GM18508 (cell line): Measurements from ENCODE around the gene TACR1.
"Not testable (repeated sequence)": the region's sequence is repeated elsewhere in the genome, so short reads cannot be mapped to it uniquely, and the experiment has no call there.

ENCODE experiments used
- ATAC-seq: cut with Tn5 transposase; IDR thresholded peaks from one replicate; pipeline ENCODE4 v1.9.1; 2021; ENCODE audit warnings: moderate number of reproducible peaks; ENCODE audit not compliant: insufficient read depth, unreplicated experiment

Gene TACR1

DNA sequence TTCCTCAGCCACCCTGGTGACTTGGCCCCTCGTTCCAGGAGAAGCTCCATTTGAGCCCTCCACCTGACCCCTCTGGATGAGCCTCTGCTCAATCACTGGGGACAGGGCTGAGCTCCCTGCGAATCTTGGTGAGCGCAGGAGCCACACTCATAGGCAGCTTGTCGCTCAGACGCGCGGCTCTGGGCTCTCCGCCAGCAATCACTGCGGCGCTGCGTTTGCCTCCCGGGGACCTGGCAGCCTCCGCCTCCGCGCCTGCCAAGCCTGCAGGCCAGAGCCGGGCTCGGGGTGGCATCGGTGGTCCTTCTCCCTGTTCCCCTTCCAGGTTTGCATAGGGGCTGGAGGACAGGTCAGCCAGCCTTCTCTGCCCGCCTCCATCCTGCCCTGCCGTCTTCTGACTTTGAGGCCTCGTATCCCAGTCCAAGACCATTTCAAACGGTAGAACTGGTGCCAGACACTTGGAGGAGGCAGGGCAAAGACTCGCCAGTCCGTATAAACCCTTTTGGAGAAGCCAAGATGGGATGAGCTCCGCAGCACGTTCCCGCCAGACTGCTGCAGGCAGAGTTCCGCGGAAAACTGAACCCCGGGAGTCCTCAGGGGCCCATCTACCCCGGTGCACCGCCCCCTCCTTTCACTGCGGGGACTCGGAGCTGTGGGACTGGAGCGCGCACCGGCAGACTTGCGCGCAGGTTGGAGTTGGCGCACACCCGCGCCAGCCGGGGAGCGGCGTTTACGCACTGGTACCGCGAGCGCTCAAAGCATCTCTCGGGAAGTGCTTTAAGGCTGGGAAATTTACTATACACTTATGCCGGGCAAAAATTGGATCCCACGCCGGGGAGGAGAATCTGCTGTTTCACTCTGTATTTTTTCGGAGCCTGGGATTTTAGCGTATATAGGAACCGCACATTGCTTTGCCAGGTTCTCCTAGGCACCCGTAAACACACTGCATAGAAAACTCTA lies 1.1 kb upstream of the TACR1 start:
- no peak for ATAC-seq

DNA sequence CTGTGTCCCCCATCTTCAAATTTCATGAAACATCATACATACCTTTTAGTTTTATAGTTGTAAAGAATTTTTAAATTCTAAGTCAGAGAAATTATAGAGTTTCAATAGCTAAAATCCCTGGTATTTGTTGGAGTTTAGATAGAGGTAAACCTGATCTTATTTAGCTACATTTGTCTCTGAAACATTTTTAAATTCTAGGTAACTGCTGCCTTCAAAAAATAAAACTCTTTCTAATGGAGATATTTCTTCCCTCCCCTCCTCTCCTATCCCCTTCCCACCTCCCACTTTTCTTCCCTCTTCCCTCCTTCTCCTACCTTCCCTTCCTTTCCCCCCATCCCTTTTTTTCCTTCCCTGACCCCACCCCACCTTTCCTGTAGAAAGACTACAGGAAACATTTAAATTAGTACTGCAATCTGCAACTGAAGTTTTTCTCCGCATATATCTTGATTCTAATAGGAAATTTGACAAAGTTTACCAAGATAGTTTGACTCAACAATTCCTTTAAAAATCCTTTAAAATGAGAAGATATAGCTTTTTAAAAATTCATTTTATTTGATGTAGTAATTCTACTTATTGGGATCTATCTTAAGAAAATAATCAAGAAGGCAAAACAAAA lies 4.1 kb downstream of the TACR1 start:
- no peak for ATAC-seq

DNA sequence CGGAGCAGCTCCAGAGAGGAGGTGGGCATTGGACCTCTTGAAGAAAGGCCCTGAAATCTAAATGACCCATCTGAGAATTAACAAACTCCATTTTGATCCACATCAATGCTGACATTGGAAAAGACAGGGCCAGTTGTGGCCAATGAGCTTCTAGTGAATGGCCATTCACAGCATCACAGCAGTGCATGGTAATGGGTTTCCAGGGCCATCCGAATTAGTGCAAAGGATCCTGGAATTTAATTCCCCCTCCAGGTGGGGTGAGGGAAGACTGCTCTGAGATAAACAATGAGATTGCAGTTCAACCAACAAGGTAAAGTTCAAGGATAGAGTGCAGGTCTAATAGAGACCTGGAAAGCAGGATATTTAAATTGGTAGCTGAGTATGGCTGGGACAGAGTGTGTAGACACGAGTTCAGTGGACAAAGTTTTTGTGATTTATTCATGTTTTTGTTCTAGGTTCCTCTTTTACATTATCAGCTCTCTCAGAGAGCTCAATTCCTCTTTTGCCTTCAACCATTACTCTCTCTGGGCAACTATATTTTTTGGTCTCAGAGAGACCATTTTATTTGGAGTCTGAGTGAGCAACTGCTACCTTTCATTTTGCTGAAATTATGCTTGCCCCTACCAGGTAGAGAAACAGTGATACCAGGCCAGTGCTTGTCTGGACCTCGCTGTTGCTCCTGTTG lies 5.0 kb downstream of the TACR1 start:
- no peak for ATAC-seq

DNA sequence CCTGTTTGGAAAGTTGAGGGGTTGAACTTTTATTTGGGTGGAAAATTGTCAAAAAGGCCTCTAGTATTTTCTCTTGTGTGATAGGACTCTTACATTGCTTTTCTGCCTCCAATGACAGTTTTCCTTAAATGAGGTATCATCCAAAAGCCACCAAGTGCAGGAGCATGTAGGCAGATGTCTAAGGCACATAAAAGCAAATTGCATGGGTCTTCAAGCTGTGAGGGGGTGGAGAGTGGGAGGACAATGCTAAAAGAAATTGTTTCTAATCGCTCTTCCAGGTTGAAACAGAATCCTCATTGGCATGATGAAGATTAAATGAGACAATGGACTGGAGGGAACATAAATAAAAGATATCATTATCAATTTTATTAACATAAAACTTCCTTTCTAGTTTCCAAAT lies 6.8 kb downstream of the TACR1 start:
- ATAC-seq = no peak

DNA sequence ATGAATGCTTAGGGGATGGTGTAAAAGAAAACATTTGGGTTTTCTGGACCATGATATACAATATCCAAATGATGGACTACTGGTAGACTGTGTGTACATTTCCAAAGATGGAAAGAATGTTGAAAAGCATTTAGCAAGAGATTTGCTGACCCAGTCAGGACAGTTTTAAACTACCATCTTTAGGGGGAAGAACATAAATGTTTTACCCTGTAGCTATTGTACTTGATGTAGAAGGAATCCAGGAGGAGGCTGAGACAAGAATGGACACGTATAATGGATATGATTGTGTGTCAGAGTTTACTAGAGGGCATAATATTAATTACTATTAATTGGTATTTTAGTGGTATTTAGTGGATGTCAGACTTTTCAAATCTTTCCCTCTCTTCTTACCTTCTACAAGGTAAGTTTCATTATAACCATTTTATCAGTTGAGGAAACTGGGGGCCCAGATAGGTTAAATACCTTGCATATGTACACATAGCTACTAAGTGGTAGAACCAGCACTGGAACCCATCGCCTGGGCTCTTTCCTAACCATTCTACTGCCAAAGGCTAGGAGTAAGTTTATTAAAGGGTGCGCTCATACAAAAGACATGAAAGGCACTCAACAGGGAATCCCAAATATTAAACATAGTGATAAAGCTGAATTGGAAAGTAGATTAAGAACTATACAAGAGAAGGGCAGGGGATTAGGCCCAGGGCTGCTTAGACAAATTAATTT lies 8.9 kb downstream of the TACR1 start:
- ATAC-seq = no peak

DNA sequence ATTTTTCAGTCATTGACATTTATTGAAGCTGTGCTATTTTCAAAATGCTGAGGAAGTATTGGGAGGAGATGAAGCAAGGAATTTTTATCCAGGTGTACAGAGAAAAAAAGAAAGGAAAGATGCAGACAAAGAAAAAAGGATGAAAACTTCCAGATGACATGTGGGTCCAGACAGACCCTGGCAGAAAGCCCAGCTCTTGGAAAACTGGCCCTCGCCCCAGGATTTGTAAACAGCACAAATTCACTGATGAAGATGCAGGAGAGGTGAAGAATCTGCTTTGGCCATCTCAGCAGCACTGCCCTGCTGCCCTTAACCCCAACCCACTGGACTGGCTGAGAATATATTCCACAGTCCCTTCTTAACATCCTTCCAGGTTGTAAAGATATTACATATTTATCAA lies 12.5 kb downstream of the TACR1 start:
- ATAC-seq = no peak

DNA sequence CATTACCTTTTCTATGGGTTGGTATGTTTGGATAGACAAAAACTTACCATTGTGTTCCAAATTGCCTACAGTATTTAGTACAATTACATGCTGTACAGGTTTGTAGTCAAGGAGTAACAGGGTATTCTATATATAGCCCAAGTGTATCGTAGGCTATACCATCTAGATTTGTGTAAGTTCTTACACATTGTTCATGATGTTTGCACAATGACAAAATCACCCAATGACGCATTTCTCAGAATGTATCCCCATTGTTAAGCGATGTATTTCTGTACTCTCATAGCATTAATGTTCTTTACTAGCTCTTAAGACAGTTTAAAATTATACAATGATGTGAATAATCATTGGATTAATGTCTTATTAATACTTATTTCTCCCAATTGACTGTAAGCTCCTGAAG lies 16.7 kb downstream of the TACR1 start:
- no peak for ATAC-seq

DNA sequence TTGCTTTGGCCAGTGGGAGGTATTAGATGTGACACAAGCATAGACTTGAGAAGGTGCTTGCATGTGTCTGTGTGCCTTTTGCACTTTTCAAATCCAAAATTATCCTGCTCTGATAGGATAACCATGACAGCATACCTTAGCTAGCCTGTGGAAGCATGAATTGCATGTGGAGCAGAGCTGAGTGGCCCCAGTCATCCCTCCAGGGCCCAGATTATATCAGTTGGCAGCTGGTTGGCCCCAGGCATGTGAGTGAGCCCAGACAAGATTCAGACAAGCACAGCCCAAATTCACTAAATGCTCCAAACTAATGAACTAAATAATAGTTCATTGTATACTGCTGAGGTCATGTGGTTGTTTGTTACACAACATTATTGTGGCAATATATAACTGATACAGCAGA lies 18.8 kb downstream of the TACR1 start:
- no peak for ATAC-seq

DNA sequence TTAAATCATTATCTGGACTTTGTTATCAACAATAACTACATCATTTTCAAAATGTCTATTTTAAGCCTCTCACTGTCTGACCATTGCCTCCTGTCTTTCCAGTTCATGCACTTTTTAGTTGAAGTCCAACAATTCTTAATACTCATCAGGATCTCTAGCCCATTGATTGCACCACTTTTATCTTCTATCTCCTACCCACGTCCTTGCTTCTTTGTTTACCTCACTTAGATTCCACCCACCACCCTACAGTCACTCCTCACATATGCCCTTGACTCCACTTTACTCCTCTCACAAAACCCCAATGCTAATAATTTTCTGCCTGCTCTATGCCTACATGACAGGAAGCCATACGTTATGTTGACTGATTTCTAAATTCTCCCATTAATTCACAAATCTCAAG lies 21.9 kb downstream of the TACR1 start:
- ATAC-seq = no peak

DNA sequence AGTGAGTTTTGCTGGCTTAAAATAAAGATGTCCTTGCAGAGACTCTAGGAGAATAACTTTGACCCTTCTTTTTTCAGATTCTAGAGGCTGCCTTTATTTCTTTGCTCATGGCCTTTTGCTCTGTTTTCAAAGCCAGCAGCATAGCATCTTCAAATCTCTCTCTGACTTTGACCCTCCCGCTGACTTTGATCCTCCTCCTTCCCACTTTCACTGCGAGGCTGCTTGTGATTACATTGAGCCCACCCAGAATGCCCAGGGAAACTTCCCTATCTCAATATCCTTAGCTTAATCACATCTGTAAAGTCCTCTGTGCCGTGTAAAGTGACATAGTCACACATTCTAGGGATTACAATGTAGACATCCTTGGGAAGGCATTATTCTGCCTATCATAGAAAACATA lies 23.9 kb downstream of the TACR1 start:
- no peak for ATAC-seq

DNA sequence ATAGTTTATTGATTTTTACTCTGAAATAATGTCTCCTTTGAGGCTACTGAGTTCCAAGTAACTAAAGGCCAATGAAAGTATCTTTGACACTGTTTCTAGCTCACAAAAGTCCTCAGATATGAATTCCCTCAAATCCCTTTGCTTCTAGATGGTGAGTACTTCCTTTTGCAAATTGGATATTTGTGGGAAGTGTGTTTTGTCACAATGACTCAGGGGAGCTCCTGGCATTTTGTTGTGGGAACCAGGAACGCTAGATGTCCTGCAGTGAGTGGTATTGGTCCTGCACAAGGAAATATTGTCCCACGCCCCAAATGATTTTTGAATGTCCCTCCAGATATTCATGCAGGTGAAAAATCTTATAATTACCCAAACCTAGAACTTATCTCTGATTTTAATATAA lies 24.3 kb downstream of the TACR1 start:
- ATAC-seq = no peak

DNA sequence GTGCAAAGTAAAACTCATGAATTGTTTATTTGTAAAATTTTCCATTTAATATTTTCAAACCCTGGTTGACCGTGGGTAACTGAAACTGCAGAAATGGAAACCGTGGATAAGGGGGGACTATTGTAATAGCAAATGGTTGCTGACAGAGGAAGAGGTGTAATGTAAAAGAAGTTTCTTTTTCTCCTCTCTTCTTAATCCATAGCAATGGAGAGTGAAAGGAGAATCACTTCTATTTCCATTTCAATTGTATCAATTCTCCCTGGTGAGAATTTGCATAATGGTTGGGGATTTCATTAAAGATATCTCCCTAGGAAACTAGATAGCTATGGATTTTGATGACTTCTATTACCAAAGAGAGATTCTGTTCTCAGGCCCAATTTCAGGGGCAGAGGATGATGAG lies 24.8 kb downstream of the TACR1 start:
- no peak for ATAC-seq

DNA sequence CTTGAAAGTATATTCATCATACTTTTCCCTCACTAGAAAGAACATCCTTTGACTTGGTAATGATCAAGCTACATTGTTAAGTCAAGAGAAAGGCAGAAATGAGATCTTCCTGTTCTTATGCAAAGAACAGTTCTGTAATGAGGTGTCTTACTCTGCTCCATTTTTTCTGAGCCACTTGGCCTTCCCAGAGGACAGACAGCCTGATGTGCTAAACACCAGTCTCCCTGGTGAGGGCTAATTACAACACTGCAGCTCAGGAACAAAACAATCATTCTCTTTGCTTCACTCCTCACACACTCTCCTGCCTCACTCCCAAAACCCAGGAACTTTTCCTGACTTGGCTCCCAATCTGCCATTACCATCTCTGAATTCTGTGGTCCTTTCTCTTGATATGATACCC lies 25.6 kb downstream of the TACR1 start:
- no peak for ATAC-seq

DNA sequence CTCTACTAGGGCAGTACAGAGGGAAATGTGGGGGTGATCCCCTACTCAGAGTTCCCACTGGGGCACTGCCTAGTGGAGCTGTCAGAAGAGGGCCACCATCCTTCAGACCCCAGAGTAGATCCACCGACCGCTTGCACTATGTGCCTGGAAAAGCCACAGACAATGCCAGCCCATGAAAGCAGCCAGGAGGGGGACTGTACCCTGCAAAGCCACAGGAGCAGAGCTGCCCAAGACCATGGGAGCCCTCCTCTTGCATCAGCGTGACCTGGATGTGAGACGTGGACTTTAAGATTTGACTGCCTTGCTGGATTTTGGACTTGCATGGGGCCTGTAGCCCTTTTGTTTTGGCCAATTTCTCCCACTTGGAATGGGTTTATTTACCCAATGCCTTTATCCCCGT lies 27.9 kb downstream of the TACR1 start:
- not testable (repeated sequence) for ATAC-seq

DNA sequence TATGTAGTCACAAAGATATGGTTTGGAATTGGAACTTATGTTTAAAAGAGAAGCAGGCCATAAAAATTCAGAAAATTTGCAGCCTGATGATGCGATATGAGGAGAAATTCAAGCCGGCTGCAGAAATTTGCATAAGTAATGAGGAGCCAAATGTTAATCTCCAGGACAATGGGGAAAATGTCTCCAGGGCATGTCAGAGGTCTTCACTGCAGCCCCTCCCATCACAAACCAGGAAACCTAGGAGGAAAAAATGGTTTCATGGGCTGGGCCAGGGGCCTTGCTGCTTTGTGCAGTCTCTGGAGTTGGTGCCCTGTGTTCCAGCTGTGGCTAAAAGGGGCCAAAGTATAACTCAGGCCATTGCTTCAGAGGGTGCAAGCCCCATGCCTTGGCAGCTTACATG lies 28.4 kb downstream of the TACR1 start:
- ATAC-seq = no peak

DNA sequence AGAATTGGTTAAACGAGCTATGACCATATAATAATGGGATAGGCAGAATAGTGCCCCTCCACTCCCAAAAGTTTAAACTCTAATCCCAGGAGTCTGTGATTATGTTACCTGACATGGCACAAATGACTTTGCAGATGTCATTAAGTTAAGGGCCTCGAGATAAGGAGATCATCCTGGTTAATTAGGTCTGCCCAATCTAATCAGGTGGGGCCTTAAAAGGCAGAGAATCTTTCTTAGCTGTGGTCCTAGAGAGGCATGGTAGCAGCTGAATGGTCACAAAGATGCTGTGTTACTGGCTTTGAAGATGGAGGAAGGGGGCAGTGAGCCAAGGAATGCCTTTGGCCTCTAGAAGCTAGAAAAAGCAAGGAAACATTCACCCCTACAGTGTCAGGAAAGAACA lies 31.1 kb downstream of the TACR1 start:
- ATAC-seq = no peak

DNA sequence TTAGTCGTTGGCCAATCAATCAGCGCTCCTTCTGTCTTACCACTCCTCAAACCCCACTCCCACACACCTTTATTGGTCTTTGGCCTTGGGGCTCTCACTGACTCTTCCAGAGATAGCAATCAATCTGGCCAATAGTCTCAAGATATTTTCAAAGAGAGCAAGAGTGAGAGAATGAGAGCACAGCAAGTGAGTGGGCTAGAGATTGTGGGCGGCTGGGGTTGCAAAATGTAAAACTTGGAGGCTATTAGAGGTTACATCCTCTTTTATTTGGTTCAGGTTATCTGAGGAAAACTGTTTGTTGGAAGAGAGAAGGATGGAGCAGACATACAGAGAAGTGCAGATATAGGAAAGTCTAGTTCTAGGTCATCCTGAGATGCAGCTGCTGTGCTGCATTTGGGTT lies 32.8 kb downstream of the TACR1 start:
- ATAC-seq = no peak

DNA sequence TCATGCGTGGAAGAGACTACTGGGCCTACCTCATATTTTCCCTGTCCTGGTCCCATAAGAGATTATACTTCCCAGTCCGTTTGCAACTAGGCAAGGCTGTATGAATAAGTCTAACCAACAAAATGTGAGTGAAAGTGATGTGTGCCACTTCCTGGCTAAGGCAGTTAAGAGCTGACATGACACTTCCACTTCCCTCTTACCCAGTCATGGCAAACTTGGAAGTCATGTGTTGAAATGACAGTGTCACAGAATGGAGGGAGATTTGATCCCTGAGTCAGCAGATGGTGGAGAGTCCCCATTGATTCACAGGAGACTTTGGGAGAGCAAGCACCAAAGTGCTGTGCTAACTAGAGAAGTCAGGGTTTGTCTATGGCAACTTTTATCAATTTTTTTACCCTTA lies 36.4 kb downstream of the TACR1 start:
- ATAC-seq = no peak

DNA sequence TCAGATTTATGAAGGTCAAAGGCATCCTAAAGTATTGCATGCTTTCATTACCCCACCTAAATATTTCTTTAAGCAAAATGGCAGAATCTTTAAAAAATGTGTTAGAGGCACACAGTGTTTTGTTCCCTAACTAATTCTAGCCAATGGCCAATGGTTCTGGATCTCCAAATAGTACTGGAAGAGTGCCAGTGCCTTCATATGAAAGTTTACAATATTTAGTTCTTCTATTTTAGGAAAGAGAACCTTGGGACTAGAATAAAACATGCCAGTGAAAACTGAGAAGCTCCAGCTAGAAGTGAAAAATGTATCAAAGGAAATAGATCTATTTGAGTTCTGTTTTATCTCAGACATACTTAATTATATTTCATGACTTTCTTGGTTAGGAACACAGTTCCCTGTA lies 37.1 kb downstream of the TACR1 start:
- ATAC-seq = no peak

DNA sequence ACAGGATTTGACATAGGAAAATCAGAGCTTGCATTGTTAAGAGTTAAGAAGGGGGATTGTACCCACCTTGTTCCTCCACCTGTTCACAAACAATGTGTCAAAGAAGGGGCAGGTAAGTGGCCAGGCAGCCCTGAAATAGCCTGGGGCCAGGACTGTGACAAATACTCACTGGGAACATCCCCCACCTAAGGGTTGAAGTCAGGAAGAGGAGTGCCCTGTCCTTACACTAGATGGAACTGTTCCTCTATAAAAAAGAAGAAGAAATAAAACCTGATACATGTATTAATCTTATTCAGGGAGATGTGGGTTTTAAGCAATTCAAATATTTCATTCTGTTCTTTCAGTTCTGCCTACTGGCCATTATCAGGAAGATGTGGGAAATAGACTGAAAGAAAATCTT lies 41.9 kb downstream of the TACR1 start:
- ATAC-seq = no peak

DNA sequence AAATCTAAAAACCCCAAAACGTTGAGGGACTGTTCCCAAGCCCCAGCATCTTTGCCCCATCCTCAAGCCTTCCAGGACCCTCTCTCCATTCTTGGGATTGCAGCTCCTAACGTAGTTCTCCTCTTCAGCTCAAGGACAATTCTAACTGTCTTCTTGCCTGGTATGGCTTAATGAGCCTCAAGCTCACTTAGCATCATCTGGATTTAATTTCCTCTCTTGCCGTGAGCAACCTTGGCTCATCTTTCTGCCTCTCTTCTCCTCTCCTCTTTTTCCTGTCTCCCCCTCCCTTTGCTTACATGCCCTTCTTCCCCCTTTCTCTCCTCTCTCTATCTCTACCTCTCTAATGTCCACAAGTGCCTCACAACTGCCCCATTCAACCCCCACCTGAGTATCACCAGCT lies 44.2 kb downstream of the TACR1 start:
- no peak for ATAC-seq
